ENCODE results near the gene SEMA7A.

The SEMA7A gene

GRCh38 chr15:74377831-74378766, 55.7 kb downstream of the SEMA7A start:
- Histone ChIP-seq H3K4me1 (ENCODE audit: control insufficient read depth, low read length) (peaks cover 18% of the 10 kb centered on the region), H3K27me3 (ENCODE audit: control insufficient read depth, low read length) (peaks cover 67% of the 10 kb centered on the region), H3K4me3 (ENCODE audit: low read length) (no peak overlapping the region), H3K9me3 (ENCODE audit: control insufficient read depth, insufficient read depth, low read length) (no peaks in the 10 kb centered on the region), H3K27ac (ENCODE audit: low read depth, low read length) (no peak overlapping the region), H3F3A (ENCODE audit: control insufficient read depth, insufficient read depth) (peaks cover 6% of the 10 kb centered on the region), H3K9me2 (replicated peaks; ENCODE audit: control insufficient read depth, low read length) (no peaks in the 10 kb centered on the region), H3K36me3 (ENCODE audit: control insufficient read depth, low read length) (no peaks in the 10 kb centered on the region), H4K20me1 (ENCODE audit: control insufficient read depth, insufficient read depth, low read depth, low read length) (peaks cover 5% of the 10 kb centered on the region), H3K79me2 (ENCODE audit: control insufficient read depth, low read length) (no peaks in the 10 kb centered on the region), H3K4me2 (ENCODE audit: low read length) (no peak overlapping the region)
- TF ChIP-seq, protein P1, sequence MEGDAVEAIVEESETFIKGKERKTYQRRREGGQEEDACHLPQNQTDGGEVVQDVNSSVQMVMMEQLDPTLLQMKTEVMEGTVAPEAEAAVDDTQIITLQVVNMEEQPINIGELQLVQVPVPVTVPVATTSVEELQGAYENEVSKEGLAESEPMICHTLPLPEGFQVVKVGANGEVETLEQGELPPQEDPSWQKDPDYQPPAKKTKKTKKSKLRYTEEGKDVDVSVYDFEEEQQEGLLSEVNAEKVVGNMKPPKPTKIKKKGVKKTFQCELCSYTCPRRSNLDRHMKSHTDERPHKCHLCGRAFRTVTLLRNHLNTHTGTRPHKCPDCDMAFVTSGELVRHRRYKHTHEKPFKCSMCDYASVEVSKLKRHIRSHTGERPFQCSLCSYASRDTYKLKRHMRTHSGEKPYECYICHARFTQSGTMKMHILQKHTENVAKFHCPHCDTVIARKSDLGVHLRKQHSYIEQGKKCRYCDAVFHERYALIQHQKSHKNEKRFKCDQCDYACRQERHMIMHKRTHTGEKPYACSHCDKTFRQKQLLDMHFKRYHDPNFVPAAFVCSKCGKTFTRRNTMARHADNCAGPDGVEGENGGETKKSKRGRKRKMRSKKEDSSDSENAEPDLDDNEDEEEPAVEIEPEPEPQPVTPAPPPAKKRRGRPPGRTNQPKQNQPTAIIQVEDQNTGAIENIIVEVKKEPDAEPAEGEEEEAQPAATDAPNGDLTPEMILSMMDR (IDR thresholded peaks at IDR 0.05; ENCODE audit: low read depth, low read length, poor library complexity, severe bottlenecking): no peak
- no peak for TF ChIP-seq EZH2phosphoT487 (IDR thresholded peaks at IDR 0.05; ENCODE audit: borderline replicate concordance, low read length)

DNA sequence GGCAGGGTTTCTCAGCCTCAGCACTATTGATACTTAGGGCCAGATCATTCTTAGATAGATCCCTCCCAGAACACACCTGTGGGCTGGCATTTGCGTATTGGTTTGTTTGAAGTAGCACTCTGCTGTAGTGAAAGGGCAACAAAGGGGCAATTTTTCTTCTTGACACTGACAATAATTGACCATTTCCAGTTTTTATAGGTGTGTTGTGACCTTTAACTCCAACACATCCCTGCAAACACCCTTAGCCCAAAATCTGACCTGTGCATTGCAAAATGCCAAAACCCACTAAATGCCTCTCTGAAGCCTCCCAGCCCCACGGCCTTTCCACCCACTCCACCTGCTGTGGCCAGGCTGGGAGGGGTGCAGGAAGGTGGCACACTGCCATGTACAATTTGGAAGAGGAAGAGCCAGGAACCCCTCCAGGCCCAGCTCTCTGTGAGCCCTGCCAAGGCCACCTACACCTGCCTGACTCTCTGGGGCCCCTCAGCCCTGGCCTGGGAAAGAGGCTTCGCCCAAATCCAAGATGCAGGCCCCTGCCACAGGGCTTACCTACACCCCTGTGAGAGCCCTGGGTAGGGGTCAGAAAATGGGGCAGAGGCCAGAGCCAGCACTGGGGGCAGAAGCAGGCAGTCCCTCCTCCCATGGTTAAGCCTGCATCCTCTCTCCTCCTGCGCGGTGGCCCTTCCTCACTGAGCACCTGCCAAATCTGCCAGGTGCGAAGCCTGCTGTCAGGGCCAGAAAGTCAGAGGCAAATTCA, 56.8 kb downstream of the SEMA7A start:
- no peak overlapping the region for H3K4me2 ChIP-seq (ENCODE audit: low read length)
- no peaks in the 10 kb centered on the region for H3K79me2 ChIP-seq (ENCODE audit: control insufficient read depth, low read length)
- H3F3A ChIP-seq (ENCODE audit: control insufficient read depth, insufficient read depth): peaks cover 6% of the 10 kb centered on the region
- peaks cover 18% of the 10 kb centered on the region for H3K4me1 ChIP-seq (ENCODE audit: control insufficient read depth, low read length)
- H3K9me3 ChIP-seq (ENCODE audit: control insufficient read depth, insufficient read depth, low read length): no peaks in the 10 kb centered on the region
- no peak overlapping the region for H3K4me3 ChIP-seq (ENCODE audit: low read length)
- H3K9me2 ChIP-seq (replicated peaks; ENCODE audit: control insufficient read depth, low read length): no peaks in the 10 kb centered on the region
- no peaks in the 10 kb centered on the region for H3K36me3 ChIP-seq (ENCODE audit: control insufficient read depth, low read length)
- no peak for TF ChIP-seq EZH2phosphoT487 (IDR thresholded peaks at IDR 0.05; ENCODE audit: borderline replicate concordance, low read length)
- TF ChIP-seq, protein P1 (IDR thresholded peaks at IDR 0.05; ENCODE audit: low read depth, low read length, poor library complexity, severe bottlenecking): no peak
- peaks cover 5% of the 10 kb centered on the region; the same call in 1 of the 2 replicates for H4K20me1 ChIP-seq (ENCODE audit: control insufficient read depth, insufficient read depth, low read depth, low read length)
- H3K27ac ChIP-seq (ENCODE audit: low read depth, low read length): no peak overlapping the region
- peaks cover 69% of the 10 kb centered on the region for H3K27me3 ChIP-seq (ENCODE audit: control insufficient read depth, low read length)

DNA sequence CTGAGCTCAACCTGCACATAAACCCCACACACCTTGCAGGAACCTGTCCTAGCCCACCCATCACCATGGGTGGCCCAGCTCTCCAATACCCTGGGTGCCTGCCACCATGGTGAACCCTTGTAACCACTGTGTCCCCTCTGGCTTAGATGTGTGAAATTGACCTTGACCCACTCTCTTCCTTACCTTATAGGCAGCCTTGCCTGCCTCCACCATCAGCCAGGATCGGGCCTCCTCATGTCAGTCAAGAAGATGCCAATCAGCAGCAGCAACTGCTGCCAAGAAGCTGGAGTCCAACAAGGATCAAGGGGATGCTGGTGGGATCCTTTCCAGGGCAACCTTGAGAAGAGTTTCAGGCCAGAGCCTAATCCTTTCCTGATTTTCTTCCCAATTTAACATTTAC, 57.5 kb downstream of the SEMA7A start:
- Histone ChIP-seq H3K79me2 (ENCODE audit: control insufficient read depth, low read length) (no peaks in the 10 kb centered on the region), H3K4me3 (ENCODE audit: low read length) (no peak overlapping the region), H3K27ac (ENCODE audit: low read depth, low read length) (no peak overlapping the region), H3K9me2 (replicated peaks; ENCODE audit: control insufficient read depth, low read length) (no peaks in the 10 kb centered on the region), H3F3A (ENCODE audit: control insufficient read depth, insufficient read depth) (peaks cover 6% of the 10 kb centered on the region), H4K20me1 (ENCODE audit: control insufficient read depth, insufficient read depth, low read depth, low read length) (peaks cover 5% of the 10 kb centered on the region; the same call in 1 of the 2 replicates), H3K9me3 (ENCODE audit: control insufficient read depth, insufficient read depth, low read length) (no peaks in the 10 kb centered on the region), H3K27me3 (ENCODE audit: control insufficient read depth, low read length) (peaks cover 70% of the 10 kb centered on the region), H3K36me3 (ENCODE audit: control insufficient read depth, low read length) (no peaks in the 10 kb centered on the region), H3K4me2 (ENCODE audit: low read length) (no peak overlapping the region), H3K4me1 (ENCODE audit: control insufficient read depth, low read length) (peaks cover 18% of the 10 kb centered on the region)
- TF ChIP-seq, protein P1 (IDR thresholded peaks at IDR 0.05; ENCODE audit: low read depth, low read length, poor library complexity, severe bottlenecking): no peak
- TF ChIP-seq EZH2phosphoT487 (IDR thresholded peaks at IDR 0.05; ENCODE audit: borderline replicate concordance, low read length): no peak
